Measurements from ENCODE around the gene CLPSL1. TPM values are rescaled to one million over a fixed set of nuclear protein-coding genes. Genes with fewer than 3 reads are reported as not detected.

CLPSL1 gene
- total and polyA plus RNA-seq, 2 of the 8 experiments (the other 6 are each of a cell fraction or from before 2014, with no cell fraction given), result not detected

GRCh38 chr6:35798706-35799105, 17.9 kb downstream of the CLPSL1 start (continued):
- no peak for TF ChIP-seq HDAC2 (IDR thresholded peaks at IDR 0.05; ENCODE audit: borderline replicate concordance in 1 of 2, low read depth in 2 of 2, low read length in 2 of 2)
- no peak for TF ChIP-seq CTBP2 (IDR thresholded peaks at IDR 0.05; ENCODE audit: borderline replicate concordance, insufficient read depth, insufficient read length, low read length)
- peak; percentile 76 for TF ChIP-seq MAX (IDR thresholded peaks at IDR 0.05)
